ENCODE results near the gene MEF2C. TPM values are rescaled to one million over a fixed set of nuclear protein-coding genes. Genes with fewer than 3 reads are reported as not detected.

The MEF2C gene
- total RNA-seq, 1 donor from 2014 or later: 51.4 TPM

GRCh38 chr5:88886252-88886651 lies 3.3 kb upstream of the MEF2C start:
- Histone ChIP-seq H3K4me3 (peak overlapping the region; percentile 37), H3K9me3 (no peaks in the 10 kb centered on the region), H3K27me3 (no peaks in the 10 kb centered on the region), H3K27ac (peak overlapping the region; percentile 91), H3K36me3 (no peaks in the 10 kb centered on the region), H3K4me1 (peaks cover 15% of the 10 kb centered on the region)
- TF ChIP-seq CTCF (IDR thresholded peaks at IDR 0.05): no peak
- DNase-seq: no peak
- intact Hi-C loops (cut with DNase I): no loop called here
- no peak for ATAC-seq

GRCh38 chr5:88885002-88885401 lies 2.0 kb upstream of the MEF2C start:
- intact Hi-C loops (cut with DNase I): no loop called here
- no peak for TF ChIP-seq CTCF (IDR thresholded peaks at IDR 0.05)
- H3K4me3 ChIP-seq: peak overlapping the region; percentile 75

GRCh38 chr5:88884608-88884877 lies 1.6 kb upstream of the MEF2C start:
- Histone ChIP-seq H3K36me3 (no peaks in the 10 kb centered on the region), H3K27ac (peak overlapping the region; percentile 91), H3K27me3 (no peaks in the 10 kb centered on the region), H3K4me3 (peak overlapping the region; percentile 75), H3K9me3 (no peaks in the 10 kb centered on the region), H3K4me1 (peaks cover 15% of the 10 kb centered on the region)
- intact Hi-C loops (cut with DNase I): no loop called here
- ATAC-seq (no peak), DNase-seq (no peak)
- no peak for TF ChIP-seq CTCF (IDR thresholded peaks at IDR 0.05)

More at GRCh38 chr5:88885002-88885401, 2.0 kb upstream of the MEF2C start:
- no peaks in the 10 kb centered on the region for H3K9me3 ChIP-seq
- peak overlapping the region; percentile 91 for H3K27ac ChIP-seq
- DNase-seq: no peak
- no peak for ATAC-seq
- no peaks in the 10 kb centered on the region for H3K36me3 ChIP-seq
- no peaks in the 10 kb centered on the region for H3K27me3 ChIP-seq
- peaks cover 15% of the 10 kb centered on the region for H3K4me1 ChIP-seq

GRCh38 chr5:88883836-88884607 lies 1.0 kb upstream of the MEF2C start:
- Histone ChIP-seq H3K4me1 (peaks cover 15% of the 10 kb centered on the region), H3K9me3 (no peaks in the 10 kb centered on the region), H3K27me3 (no peaks in the 10 kb centered on the region), H3K27ac (peak overlapping the region; percentile 91), H3K4me3 (peak overlapping the region; percentile 75), H3K36me3 (no peaks in the 10 kb centered on the region)
- intact Hi-C loops (cut with DNase I): no loop called here
- DNase-seq (peak; percentile 81), ATAC-seq (peak; percentile 70)
- no peak for TF ChIP-seq CTCF (IDR thresholded peaks at IDR 0.05)

GRCh38 chr5:88882276-88883038 lies 527 bp downstream of the MEF2C start:
- intact Hi-C loops (cut with DNase I): no loop called here
- no peak for ATAC-seq
- peak overlapping the region; percentile 91 for H3K27ac ChIP-seq
- H3K4me3 ChIP-seq: peak overlapping the region; percentile 75
- no peaks in the 10 kb centered on the region for H3K36me3 ChIP-seq
- no peaks in the 10 kb centered on the region for H3K9me3 ChIP-seq
- peaks cover 26% of the 10 kb centered on the region for H3K4me1 ChIP-seq
- DNase-seq: no peak
- no peaks in the 10 kb centered on the region for H3K27me3 ChIP-seq
- no peak for TF ChIP-seq CTCF (IDR thresholded peaks at IDR 0.05)

Data from upper lobe of right lung (tissue), 1 donor.